ENCODE measurements around the gene BBX.

DNA sequence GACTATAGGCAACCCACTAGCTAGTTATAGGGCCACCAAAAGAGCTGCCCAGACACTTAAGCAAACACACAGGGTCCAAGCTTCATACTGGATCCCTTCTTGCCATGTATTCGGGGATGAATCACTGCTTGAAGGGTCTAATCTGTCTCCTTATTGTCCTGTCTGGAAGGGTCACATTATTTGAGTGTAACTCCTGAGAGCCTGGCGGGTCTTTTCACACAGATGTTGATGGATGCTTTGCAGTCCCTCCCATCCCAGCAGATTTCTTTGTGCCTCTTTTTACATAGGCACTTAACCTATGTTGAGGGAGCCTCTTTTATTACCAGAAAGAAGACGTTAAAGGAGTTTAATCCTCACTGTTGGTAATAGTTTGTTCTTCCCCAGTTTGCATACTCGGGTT, 56.6 kb downstream of the BBX start:
- TF ChIP-seq EZH2 (IDR thresholded peaks at IDR 0.05; ENCODE audit: borderline replicate concordance, insufficient read depth, low read length, poor library complexity, severe bottlenecking) (no peak), RAD21 (conservative IDR thresholded peaks at IDR 0.05) (no peak), POLR2AphosphoS5 (IDR thresholded peaks at IDR 0.05) (no peak)
- TF ChIP-seq, protein P1, sequence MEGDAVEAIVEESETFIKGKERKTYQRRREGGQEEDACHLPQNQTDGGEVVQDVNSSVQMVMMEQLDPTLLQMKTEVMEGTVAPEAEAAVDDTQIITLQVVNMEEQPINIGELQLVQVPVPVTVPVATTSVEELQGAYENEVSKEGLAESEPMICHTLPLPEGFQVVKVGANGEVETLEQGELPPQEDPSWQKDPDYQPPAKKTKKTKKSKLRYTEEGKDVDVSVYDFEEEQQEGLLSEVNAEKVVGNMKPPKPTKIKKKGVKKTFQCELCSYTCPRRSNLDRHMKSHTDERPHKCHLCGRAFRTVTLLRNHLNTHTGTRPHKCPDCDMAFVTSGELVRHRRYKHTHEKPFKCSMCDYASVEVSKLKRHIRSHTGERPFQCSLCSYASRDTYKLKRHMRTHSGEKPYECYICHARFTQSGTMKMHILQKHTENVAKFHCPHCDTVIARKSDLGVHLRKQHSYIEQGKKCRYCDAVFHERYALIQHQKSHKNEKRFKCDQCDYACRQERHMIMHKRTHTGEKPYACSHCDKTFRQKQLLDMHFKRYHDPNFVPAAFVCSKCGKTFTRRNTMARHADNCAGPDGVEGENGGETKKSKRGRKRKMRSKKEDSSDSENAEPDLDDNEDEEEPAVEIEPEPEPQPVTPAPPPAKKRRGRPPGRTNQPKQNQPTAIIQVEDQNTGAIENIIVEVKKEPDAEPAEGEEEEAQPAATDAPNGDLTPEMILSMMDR (IDR thresholded peaks at IDR 0.05; ENCODE audit: poor library complexity, severe bottlenecking) = no peak
- TF ChIP-seq, protein P2, sequence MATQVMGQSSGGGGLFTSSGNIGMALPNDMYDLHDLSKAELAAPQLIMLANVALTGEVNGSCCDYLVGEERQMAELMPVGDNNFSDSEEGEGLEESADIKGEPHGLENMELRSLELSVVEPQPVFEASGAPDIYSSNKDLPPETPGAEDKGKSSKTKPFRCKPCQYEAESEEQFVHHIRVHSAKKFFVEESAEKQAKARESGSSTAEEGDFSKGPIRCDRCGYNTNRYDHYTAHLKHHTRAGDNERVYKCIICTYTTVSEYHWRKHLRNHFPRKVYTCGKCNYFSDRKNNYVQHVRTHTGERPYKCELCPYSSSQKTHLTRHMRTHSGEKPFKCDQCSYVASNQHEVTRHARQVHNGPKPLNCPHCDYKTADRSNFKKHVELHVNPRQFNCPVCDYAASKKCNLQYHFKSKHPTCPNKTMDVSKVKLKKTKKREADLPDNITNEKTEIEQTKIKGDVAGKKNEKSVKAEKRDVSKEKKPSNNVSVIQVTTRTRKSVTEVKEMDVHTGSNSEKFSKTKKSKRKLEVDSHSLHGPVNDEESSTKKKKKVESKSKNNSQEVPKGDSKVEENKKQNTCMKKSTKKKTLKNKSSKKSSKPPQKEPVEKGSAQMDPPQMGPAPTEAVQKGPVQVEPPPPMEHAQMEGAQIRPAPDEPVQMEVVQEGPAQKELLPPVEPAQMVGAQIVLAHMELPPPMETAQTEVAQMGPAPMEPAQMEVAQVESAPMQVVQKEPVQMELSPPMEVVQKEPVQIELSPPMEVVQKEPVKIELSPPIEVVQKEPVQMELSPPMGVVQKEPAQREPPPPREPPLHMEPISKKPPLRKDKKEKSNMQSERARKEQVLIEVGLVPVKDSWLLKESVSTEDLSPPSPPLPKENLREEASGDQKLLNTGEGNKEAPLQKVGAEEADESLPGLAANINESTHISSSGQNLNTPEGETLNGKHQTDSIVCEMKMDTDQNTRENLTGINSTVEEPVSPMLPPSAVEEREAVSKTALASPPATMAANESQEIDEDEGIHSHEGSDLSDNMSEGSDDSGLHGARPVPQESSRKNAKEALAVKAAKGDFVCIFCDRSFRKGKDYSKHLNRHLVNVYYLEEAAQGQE (IDR thresholded peaks at IDR 0.05; ENCODE audit: borderline replicate concordance) = no peak

Data from neural cell (in vitro differentiated cells).